Upper lobe of left lung (tissue), 4 donors: ENCODE measurements around the gene GALNT10.

Experiments
- CTCF ChIP-seq, 6 experiments: fragments of 450-650 bp in 4 of 6; fragments of 200-600 bp in 2 of 6; sonication (generic) in 2 of 6; IDR thresholded peaks; one replicate each; pipeline ENCODE4 v1.5.1; 2016 to 2019; ENCODE audit warnings: antibody characterized with exemption in 6 of 6
- EP300 ChIP-seq, 4 donors: sonication (generic); formaldehyde crosslinking; IDR thresholded peaks; one replicate each; pipeline ENCODE4 v1.5.1; 2017; ENCODE audit warnings: antibody characterized with exemption in 4 of 4, control low read depth in 2 of 4
- POLR2A ChIP-seq, 4 donors: fragments of 450-650 bp; IDR thresholded peaks; one replicate each; pipeline ENCODE4 v1.5.1; 2016 to 2017; ENCODE audit warnings: antibody characterized with exemption in 4 of 4, mild to moderate bottlenecking in 2 of 4
- POLR2AphosphoS5 ChIP-seq, 2 donors: sonication (generic); formaldehyde crosslinking; IDR thresholded peaks; one replicate each; pipeline ENCODE4 v1.5.1; 2017; ENCODE audit warnings: antibody characterized with exemption in 2 of 2

GRCh38 chr5:154163327-154164248, 26.9 kb upstream of the GALNT10 start:
- no peak for TF ChIP-seq POLR2A (IDR thresholded peaks at IDR 0.05)
- TF ChIP-seq CTCF (IDR thresholded peaks at IDR 0.05): no peak
- TF ChIP-seq EP300 (IDR thresholded peaks at IDR 0.05): no peak
- TF ChIP-seq POLR2AphosphoS5 (IDR thresholded peaks at IDR 0.05): no peak
